HG03521 (cell line): Measurements from ENCODE around the gene FAM228B.
A peak's percentile ranks its signal among the peaks of the same experiment; 100 is the strongest.
"Not testable (repeated sequence)": the region's sequence is repeated elsewhere in the genome, so short reads cannot be mapped to it uniquely, and the experiment has no call there.

ENCODE experiments used
- ATAC-seq: cut with Tn5 transposase; IDR thresholded peaks from one replicate; pipeline ENCODE4 v1.9.1; 2021; ENCODE audit warnings: mild to moderate bottlenecking, moderate library complexity; ENCODE audit not compliant: unreplicated experiment

Gene FAM228B

DNA sequence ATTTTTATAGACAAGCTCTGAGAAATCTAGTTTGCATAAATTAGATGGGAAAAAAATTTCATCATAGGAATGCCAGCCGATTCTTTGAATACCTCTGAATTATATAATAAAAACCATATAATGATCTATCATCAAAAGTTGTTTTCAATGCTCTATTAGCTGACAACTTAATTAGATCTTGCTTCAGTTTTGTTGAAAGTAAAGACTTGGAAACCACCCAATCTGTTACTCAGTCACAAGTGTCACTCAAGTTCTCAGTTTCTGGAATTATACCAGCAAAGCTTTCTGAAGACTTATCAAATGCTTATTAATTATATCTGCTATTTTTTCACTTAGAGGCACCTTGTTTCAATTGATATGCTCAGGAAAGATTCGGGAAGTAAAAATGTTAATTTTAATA, 21.3 kb upstream of the FAM228B start:
- ATAC-seq, result no peak

- no peak for ATAC-seq
Observed at GRCh38 chr2:24102677-24103076, 20.6 kb upstream of the FAM228B start.

DNA sequence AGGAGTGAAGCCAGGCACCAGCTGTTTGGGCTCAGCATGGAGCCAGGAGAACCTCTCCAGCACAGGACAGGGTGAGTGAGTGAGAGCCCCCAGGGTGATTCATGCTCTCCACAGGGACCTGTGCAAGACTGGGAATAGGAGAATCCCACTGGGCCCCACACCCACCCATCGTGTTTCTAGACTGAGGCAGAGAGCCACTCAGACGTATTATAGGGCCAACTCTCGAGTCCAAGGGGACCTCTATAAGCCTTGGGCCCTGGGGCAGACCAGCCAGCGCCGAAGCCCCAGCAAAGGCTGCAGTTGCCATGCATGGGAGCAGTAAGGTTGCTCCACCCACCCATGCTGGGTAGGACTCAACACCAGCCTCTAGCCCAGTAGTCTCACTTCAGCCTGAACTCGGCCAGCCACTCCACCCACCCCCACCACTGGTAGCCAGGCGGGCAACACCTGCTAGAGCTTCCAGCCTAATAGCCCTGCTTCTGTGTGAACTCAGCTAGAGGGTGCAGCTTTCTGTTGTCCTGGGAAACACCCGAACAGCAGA, 19.1 kb upstream of the FAM228B start:
- no peak for ATAC-seq

GRCh38 chr2:24104906-24105305, 18.4 kb upstream of the FAM228B start:
- no peak for ATAC-seq

DNA sequence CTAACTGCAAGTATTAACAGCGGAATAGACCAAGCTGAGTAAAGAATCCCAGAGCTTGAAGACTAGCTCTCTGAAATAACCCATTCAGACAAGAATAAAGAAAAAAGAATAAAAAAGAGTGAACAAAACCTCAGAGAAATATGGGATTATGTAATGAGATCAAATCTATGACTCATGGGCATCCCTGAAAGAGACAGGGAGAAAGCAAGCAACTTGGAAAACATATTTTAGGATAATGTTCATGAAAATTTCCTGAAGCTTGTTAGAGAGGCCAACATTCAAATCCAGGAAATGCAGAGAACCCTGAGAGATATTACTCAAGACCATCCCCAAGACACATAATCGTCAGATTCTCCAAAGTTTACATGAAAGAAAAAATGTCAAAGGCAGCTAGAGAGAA, 17.5 kb upstream of the FAM228B start:
- ATAC-seq, result no peak

- no peak for ATAC-seq
Observed at GRCh38 chr2:24106786-24107185, 16.5 kb upstream of the FAM228B start.

DNA sequence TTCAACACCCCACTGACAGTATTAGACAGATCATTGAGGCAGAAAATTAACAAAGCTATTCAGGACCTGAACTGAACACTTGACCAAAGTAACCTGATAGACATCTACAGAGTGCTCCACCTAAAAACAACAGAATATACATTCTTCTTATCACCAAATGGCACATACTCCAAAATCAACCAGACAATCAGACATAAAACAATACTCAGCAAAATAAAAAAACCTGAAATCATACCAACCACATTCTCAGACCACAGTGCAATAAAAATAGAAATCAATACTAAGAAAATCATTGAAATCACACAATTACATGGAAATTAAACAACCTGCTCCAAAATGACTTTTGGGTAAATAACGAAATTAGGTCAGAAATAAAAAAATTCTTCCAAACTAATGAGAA, 15.9 kb upstream of the FAM228B start:
- ATAC-seq, result no peak

- not testable (repeated sequence) for ATAC-seq
Observed at GRCh38 chr2:24109431-24109830, 13.8 kb upstream of the FAM228B start.

GRCh38 chr2:24110660-24111303, 12.5 kb upstream of the FAM228B start:
- no peak for ATAC-seq

DNA sequence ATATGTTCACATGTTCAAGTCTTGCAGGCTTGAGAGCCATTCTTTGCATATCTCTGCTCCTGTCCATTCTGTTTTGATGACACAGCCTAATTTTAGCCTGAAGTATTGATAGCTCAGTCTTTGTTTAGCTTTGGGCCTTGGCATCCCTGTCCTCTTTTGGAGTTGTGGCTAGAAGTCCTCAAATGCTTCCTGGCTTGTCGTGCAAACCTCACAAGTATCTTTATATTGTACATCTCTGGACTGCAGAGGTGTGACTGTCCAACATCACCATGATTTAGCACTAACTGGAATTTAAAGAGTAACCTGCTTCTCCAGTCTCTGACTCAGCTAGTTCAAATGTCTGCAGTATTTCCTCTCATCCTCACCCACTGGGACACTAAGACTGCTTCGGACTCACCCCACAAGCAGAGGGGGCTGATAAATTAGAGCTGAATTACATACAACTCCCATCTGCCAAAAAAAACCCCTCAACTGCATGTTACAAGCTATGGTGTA, 11.8 kb upstream of the FAM228B start:
- no peak for ATAC-seq

GRCh38 chr2:24115057-24115456, 8.2 kb upstream of the FAM228B start:
- no peak for ATAC-seq

GRCh38 chr2:24117902-24118301, 5.4 kb upstream of the FAM228B start:
- ATAC-seq, result no peak

DNA sequence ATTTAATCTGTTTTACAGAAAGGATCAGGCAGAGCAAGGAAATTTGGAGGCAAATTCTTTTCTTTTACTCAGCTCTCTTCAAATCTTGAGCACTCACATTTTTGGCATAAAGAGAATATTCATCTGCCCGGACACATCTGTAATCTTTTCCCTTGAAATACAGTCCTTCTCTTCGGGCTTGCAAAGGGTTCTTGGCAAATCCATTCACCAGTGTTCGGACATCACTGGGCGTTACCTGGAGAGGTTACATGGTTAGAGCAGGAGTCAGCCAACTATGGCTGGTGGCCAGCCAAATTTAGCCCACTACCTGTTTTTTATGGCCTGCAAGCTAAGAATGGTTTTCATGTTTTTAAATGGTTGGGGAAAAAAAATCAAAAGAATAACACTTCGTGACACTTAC, 2.2 kb upstream of the FAM228B start:
- ATAC-seq, result no peak

- no peak for ATAC-seq
Observed at GRCh38 chr2:24121469-24121868, 1.8 kb upstream of the FAM228B start.

GRCh38 chr2:24122366-24123194, 689 bp upstream of the FAM228B start:
- no peak for ATAC-seq

- ATAC-seq, result peak; percentile 5
Observed at GRCh38 chr2:24123922-24124580, 782 bp downstream of the FAM228B start.

GRCh38 chr2:24125956-24126355, 2.7 kb downstream of the FAM228B start:
- ATAC-seq, result no peak

GRCh38 chr2:24132543-24132942, 9.3 kb downstream of the FAM228B start:
- ATAC-seq, result no peak

- not testable (repeated sequence) for ATAC-seq
Observed at GRCh38 chr2:24140305-24140704, 17.0 kb downstream of the FAM228B start.

- ATAC-seq, result no peak
Observed at GRCh38 chr2:24147364-24147763, 24.1 kb downstream of the FAM228B start.

DNA sequence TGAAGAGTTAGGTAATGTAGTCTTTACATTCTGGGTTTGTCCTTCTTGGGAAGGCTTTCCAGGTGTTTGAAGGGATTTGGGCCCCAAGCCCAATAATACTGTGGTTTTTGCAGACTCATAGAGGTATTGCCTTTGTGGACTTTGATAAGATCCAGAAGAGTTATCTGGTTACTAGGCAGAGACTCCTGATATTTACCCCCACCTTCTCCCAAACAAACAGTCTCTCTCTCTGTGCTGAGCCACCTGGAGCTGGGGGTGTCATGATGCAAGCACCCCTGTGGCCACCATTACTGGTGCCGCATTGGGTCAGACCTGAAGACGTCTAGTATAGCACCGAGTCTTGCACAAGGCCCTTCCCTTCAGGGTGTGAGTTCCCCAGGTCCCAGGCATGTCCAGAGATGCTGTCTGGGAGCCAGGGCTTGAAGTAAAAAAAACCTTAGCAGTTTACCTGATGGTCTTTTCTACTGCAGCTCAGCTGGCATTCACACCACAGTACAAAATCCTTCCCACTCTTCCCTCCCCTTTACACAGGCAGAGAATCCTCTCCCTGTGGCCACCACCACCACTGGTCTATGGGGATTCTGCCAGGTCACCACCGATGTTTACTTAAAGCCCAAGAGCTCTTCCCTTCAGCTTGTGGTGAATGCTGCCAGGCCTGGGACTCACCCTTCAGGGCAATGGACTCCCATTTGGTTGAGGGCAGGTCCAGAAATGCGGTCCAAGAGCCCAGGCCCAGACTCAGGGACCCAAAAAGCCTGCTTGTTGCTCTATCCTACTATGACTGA, 29.3 kb downstream of the FAM228B start:
- no peak for ATAC-seq
